K562 (cell line): ENCODE measurements around the gene LAGE3. TPM values are rescaled to one million over a fixed set of nuclear protein-coding genes. Genes with fewer than 3 reads are reported as not detected.

Experiments
- CREM ChIP-seq: IDR thresholded peaks from 2 replicates; pipeline ENCODE4 v1.6.1; 2014; ENCODE audit warnings: antibody characterized with exemption, low read depth
- EGR1 ChIP-seq: fragments of 450-650 bp; conservative IDR thresholded peaks from 2 replicates; pipeline ENCODE4 v1.6.1; 2017; ENCODE audit warnings: mild to moderate bottlenecking
- HDAC1 ChIP-seq, 2 experiments: fragments of 450-650 bp; IDR thresholded peaks; 2 replicates each; pipeline ENCODE4 v1.6.1; 2016 to 2017; ENCODE audit warnings: inconsistent platforms in 1 of 2, mild to moderate bottlenecking in 1 of 2, moderate library complexity in 1 of 2
- HDAC2 ChIP-seq: fragments of 450-650 bp; IDR thresholded peaks from 2 replicates; pipeline ENCODE4 v1.6.1; 2016; ENCODE audit warnings: mild to moderate bottlenecking
- NBN ChIP-seq: fragments of 450-650 bp; IDR thresholded peaks from 2 replicates; pipeline ENCODE4 v1.6.1; 2016; ENCODE audit warnings: low read depth, mild to moderate bottlenecking
- NFIC ChIP-seq: fragments of 450-650 bp; IDR thresholded peaks from 2 replicates; pipeline ENCODE4 v1.6.1; 2017; ENCODE audit warnings: mild to moderate bottlenecking, inconsistent platforms
- PHF8 ChIP-seq: fragments of 200-600 bp; sonication (generic); IDR thresholded peaks from 2 replicates; pipeline ENCODE4 v1.6.1; 2012; ENCODE audit warnings: mixed run types, mild to moderate bottlenecking, inconsistent platforms, low read length, moderate library complexity, borderline replicate concordance
- POLR2AphosphoS5 ChIP-seq: IDR thresholded peaks from 2 replicates; pipeline ENCODE4 v1.6.1; 2011; ENCODE audit warnings: mild to moderate bottlenecking, low read depth, low read length, moderate library complexity; ENCODE audit not compliant: control insufficient read depth, insufficient read depth
- POLR3G ChIP-seq: IDR thresholded peaks from 2 replicates; pipeline ENCODE4 v1.6.1; 2011; ENCODE audit not compliant: insufficient read length, insufficient replicate concordance; ENCODE audit errors: extremely low read depth
- PRPF4 ChIP-seq: fragments of 200-400 bp; formaldehyde crosslinking; IDR thresholded peaks from one replicate; pipeline ENCODE4 v1.6.1; 2017; ENCODE audit warnings: low read length, low read depth, mild to moderate bottlenecking; ENCODE audit not compliant: insufficient read depth, poor library complexity, severe bottlenecking
- SMAD4 ChIP-seq: fragments of 250-450 bp; sonication (Bioruptor Pico); conservative IDR thresholded peaks from 2 replicates; pipeline ENCODE4 v1.8.0; 2021; ENCODE audit warnings: inconsistent platforms, mild to moderate bottlenecking, moderate library complexity
- TAF9B ChIP-seq: fragments of 450-650 bp; IDR thresholded peaks from 2 replicates; pipeline ENCODE4 v1.6.1; 2018; ENCODE audit warnings: mild to moderate bottlenecking; ENCODE audit not compliant: partially characterized antibody
- ZFP1 ChIP-seq: fragments of 450-650 bp; formaldehyde crosslinking; IDR thresholded peaks from 2 replicates; pipeline ENCODE4 v1.4.0; 2020; ENCODE audit warnings: mild to moderate bottlenecking, mixed read lengths
- ZNF707 ChIP-seq: fragments of 250-450 bp; sonication (Bioruptor Pico); conservative IDR thresholded peaks from 2 replicates; pipeline ENCODE4 v1.8.0; 2022; ENCODE audit warnings: inconsistent platforms, mild to moderate bottlenecking, moderate library complexity
- polyA plus RNA-seq, 8 experiments: library from polyadenylated mRNA; depleted of rRNA in 4 of 8; stranded (reverse) in 5 of 8; unstranded in 3 of 8; fragments of >200 nt; fragmentation: Nextera tagmentation in 2 of 8; fragmentation: Illumina TruSeq in 1 of 8; extraction: Ambion mirVana in 2 of 8; extraction: Trizol in 1 of 8; gene quantifications; 2 replicates each; pipeline versions ENCODE4 v1.2.1 to v1.2.3, GENCODE V29; 2011 to 2014; ENCODE audit warnings: inconsistent platforms in 1 of 8, missing spikeins in 1 of 8
- total RNA-seq, 7 experiments: library from RNA; depleted of rRNA in 6 of 7; stranded (reverse); fragments of >200 nt in 6 of 7; fragmentation: Illumina TruSeq in 2 of 7; extraction: Trizol in 2 of 7; gene quantifications; 2 replicates each; pipeline versions ENCODE4 v1.2.1 to v1.2.3, GENCODE V29; 2011 to 2021; ENCODE audit warnings: low replicate concordance in 1 of 7
- TF ChIP-seq, protein P1 (sequence below): fragments of 250-450 bp; sonication (Bioruptor Pico); IDR thresholded peaks from 2 replicates; pipeline ENCODE4 v1.8.0; 2022; ENCODE audit warnings: moderate library complexity, mild to moderate bottlenecking, inconsistent platforms
- TF ChIP-seq, protein P2 (sequence below): fragments of 250-450 bp; sonication (Bioruptor Pico); IDR thresholded peaks from 2 replicates; pipeline ENCODE4 v1.5.0; 2021; ENCODE audit warnings: mild to moderate bottlenecking, borderline replicate concordance
- TF ChIP-seq, protein P3 (sequence below), 2 experiments: IDR thresholded peaks; 2 replicates each; pipeline ENCODE4 v1.6.1; 2012; ENCODE audit warnings: improper control_type of control experiment in 2 of 2, low read depth in 2 of 2, low read length in 2 of 2, borderline replicate concordance in 1 of 2
- TF ChIP-seq, protein P4 (sequence below), 2 experiments: fragments of 450-650 bp in 1 of 2; sonication (generic) in 1 of 2; formaldehyde crosslinking; conservative IDR thresholded peaks; 2 replicates each; pipeline versions ENCODE4 v1.4.0 to v1.8.1; 2020 to 2022; ENCODE audit warnings: mild to moderate bottlenecking in 1 of 2, missing genetic modification reagents in 1 of 2
- TF ChIP-seq, protein P5 (sequence below): sonication (generic); IDR thresholded peaks from 2 replicates; pipeline ENCODE4 v1.6.1; 2016

Gene LAGE3
- total and polyA plus RNA-seq, 9 of the 15 experiments (the other 6 are each of a cell fraction or from before 2014, with no cell fraction given), result 28.2 to 125 (median 35.8) TPM

DNA sequence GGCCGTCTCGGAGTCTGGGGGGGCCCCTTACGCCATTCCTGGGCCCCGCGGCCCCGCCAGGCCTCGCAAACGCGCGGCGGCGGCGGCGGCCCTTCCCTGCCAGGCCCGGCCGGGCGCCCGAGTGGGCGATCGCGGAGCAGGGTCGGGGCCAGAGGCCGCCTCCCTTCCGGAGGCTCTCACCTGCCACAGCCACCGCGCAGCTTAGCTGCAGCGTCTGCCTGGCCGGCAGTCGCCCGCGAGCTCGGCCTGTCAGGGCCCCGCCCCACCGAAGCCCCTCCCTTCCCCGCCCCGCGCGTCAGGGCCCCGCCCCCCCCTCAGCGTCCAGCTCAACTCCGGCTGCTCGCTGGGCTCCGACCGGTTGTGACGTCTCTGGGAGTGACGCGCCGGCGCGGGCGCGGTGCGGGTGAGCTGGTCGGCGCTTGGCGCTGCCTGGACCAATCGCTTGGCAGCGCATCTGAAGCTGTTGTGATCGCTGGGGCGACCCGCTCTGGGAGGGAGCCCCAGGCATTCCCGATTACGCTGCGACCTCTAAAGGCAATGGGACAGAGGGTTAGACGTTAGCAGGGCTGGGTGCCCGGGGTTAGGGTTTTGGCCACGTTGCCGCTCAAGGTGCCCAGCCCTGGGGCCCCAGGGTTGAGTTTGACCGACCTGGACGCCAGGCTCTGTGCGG lies 11.5 kb upstream of the LAGE3 start, which contains the start of gene SLC10A3 (continued):
- TF ChIP-seq ZNF707 (CRISPR knock-in tag), result no peak
- TF ChIP-seq PRPF4, result no peak
- TF ChIP-seq PHF8, result peak; percentile 78; the same call in 1 of the 2 replicates
- no peak for TF ChIP-seq NBN
- TF ChIP-seq HDAC1 (IDR thresholded peaks at IDR 0.05), result 0 out of 4 replicates have a peak, but pooled peaks of 1 of the 2 experiments have one; percentile 12
- TF ChIP-seq, protein P1, sequence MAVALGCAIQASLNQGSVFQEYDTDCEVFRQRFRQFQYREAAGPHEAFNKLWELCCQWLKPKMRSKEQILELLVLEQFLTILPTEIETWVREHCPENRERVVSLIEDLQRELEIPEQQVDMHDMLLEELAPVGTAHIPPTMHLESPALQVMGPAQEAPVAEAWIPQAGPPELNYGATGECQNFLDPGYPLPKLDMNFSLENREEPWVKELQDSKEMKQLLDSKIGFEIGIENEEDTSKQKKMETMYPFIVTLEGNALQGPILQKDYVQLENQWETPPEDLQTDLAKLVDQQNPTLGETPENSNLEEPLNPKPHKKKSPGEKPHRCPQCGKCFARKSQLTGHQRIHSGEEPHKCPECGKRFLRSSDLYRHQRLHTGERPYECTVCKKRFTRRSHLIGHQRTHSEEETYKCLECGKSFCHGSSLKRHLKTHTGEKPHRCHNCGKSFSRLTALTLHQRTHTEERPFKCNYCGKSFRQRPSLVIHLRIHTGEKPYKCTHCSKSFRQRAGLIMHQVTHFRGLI (CRISPR knock-in tag), result no peak
- 0 out of 2 replicates have a peak, but pooled peaks have one; percentile 3 for TF ChIP-seq NFIC
- TF ChIP-seq, protein P2, sequence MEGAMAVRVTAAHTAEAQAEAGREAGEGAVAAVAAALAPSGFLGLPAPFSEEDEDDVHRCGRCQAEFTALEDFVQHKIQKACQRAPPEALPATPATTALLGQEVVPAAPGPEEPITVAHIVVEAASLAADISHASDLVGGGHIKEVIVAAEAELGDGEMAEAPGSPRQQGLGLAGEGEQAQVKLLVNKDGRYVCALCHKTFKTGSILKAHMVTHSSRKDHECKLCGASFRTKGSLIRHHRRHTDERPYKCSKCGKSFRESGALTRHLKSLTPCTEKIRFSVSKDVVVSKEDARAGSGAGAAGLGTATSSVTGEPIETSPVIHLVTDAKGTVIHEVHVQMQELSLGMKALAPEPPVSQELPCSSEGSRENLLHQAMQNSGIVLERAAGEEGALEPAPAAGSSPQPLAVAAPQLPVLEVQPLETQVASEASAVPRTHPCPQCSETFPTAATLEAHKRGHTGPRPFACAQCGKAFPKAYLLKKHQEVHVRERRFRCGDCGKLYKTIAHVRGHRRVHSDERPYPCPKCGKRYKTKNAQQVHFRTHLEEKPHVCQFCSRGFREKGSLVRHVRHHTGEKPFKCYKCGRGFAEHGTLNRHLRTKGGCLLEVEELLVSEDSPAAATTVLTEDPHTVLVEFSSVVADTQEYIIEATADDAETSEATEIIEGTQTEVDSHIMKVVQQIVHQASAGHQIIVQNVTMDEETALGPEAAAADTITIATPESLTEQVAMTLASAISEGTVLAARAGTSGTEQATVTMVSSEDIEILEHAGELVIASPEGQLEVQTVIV (CRISPR knock-in tag), result no peak
- no peak for TF ChIP-seq EGR1
- TF ChIP-seq SMAD4 (CRISPR knock-in tag), result peak; percentile 73
- peak; percentile 60 for TF ChIP-seq POLR2AphosphoS5
- no peak for TF ChIP-seq ZFP1
- TF ChIP-seq HDAC2, result 0 out of 2 replicates have a peak, but pooled peaks have one; percentile 47
- TF ChIP-seq, protein P3, sequence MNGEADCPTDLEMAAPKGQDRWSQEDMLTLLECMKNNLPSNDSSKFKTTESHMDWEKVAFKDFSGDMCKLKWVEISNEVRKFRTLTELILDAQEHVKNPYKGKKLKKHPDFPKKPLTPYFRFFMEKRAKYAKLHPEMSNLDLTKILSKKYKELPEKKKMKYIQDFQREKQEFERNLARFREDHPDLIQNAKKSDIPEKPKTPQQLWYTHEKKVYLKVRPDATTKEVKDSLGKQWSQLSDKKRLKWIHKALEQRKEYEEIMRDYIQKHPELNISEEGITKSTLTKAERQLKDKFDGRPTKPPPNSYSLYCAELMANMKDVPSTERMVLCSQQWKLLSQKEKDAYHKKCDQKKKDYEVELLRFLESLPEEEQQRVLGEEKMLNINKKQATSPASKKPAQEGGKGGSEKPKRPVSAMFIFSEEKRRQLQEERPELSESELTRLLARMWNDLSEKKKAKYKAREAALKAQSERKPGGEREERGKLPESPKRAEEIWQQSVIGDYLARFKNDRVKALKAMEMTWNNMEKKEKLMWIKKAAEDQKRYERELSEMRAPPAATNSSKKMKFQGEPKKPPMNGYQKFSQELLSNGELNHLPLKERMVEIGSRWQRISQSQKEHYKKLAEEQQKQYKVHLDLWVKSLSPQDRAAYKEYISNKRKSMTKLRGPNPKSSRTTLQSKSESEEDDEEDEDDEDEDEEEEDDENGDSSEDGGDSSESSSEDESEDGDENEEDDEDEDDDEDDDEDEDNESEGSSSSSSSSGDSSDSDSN (IDR thresholded peaks at IDR 0.05; ENCODE audit: borderline replicate concordance in 1 of 2, low read depth in 2 of 2, low read length in 2 of 2), result peak in 1 of 2 experiments; percentile 30; a peak in 1 of 4 replicates
- TF ChIP-seq TAF9B, result no peak
- TF ChIP-seq, protein P4, sequence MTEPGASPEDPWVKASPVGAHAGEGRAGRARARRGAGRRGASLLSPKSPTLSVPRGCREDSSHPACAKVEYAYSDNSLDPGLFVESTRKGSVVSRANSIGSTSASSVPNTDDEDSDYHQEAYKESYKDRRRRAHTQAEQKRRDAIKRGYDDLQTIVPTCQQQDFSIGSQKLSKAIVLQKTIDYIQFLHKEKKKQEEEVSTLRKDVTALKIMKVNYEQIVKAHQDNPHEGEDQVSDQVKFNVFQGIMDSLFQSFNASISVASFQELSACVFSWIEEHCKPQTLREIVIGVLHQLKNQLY (CRISPR knock-in tag; conservative IDR thresholded peaks at IDR 0.05), result 0 out of 4 replicates have a peak, but pooled peaks of 1 of the 2 experiments have one; percentile 17
- peak; percentile 95 for TF ChIP-seq CREM
- no peak for TF ChIP-seq POLR3G
- TF ChIP-seq, protein P5, sequence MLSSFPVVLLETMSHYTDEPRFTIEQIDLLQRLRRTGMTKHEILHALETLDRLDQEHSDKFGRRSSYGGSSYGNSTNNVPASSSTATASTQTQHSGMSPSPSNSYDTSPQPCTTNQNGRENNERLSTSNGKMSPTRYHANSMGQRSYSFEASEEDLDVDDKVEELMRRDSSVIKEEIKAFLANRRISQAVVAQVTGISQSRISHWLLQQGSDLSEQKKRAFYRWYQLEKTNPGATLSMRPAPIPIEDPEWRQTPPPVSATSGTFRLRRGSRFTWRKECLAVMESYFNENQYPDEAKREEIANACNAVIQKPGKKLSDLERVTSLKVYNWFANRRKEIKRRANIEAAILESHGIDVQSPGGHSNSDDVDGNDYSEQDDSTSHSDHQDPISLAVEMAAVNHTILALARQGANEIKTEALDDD, result no peak
